ENCODE results near the gene PACS2.

GRCh38 chr14:105432657-105433056 lies 118.1 kb downstream of the PACS2 start:
- TF ChIP-seq, protein P1, sequence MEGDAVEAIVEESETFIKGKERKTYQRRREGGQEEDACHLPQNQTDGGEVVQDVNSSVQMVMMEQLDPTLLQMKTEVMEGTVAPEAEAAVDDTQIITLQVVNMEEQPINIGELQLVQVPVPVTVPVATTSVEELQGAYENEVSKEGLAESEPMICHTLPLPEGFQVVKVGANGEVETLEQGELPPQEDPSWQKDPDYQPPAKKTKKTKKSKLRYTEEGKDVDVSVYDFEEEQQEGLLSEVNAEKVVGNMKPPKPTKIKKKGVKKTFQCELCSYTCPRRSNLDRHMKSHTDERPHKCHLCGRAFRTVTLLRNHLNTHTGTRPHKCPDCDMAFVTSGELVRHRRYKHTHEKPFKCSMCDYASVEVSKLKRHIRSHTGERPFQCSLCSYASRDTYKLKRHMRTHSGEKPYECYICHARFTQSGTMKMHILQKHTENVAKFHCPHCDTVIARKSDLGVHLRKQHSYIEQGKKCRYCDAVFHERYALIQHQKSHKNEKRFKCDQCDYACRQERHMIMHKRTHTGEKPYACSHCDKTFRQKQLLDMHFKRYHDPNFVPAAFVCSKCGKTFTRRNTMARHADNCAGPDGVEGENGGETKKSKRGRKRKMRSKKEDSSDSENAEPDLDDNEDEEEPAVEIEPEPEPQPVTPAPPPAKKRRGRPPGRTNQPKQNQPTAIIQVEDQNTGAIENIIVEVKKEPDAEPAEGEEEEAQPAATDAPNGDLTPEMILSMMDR (IDR thresholded peaks at IDR 0.05) = no peak
- TF ChIP-seq POLR2A (IDR thresholded peaks at IDR 0.05) = no peak
